Measurements from ENCODE around the gene MRPS9. TPM values are rescaled to one million over a fixed set of nuclear protein-coding genes. Genes with fewer than 3 reads are reported as not detected.
A peak's percentile ranks its signal among the peaks of the same experiment; 100 is the strongest.

Gene MRPS9
- total and polyA plus RNA-seq, 9 of the 15 experiments (the other 6 are each of a cell fraction or from before 2014, with no cell fraction given), result 46.2 to 143 (median 65.6) TPM

DNA sequence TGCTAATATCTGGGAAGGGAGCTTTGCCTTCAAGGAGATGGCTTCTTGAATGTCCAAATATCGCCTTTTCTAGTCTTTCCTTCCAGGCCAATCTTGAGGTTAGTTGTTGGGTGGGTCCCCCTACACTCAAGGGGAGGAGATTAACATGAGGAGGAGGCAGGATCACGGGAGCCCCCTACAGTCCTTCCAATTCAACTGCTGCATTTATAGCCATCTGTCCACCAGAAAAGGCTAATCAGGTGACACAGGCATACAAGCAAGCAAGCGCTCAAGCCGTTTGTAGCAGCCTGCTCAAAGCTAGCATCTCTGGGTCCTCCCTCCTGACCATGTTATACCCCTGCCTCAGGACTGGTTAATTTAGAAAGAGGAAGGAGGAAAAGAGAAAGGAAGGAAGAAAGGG lies 87.6 kb downstream of the MRPS9 start:
- CTCF ChIA-PET (ENCODE audit: low intra/inter-chr PET ratio), result no interaction called here
- no TSS peak for BruUV-seq (replicated peaks)
- FAIRE-seq, result peak; percentile 71
- no peak for TF ChIP-seq PHB2 (IDR thresholded peaks at IDR 0.05; ENCODE audit: low read depth)
- TF ChIP-seq SMC3 (conservative IDR thresholded peaks at IDR 0.05; ENCODE audit: insufficient read depth, low read depth, low read length), result no peak
- peak; percentile 68; the same call in 1 of the 2 replicates for TF ChIP-seq ZNF134 (CRISPR knock-in tag; conservative IDR thresholded peaks at IDR 0.05)
- TF ChIP-seq JUND (IDR thresholded peaks at IDR 0.05; ENCODE audit: borderline replicate concordance, low read depth, low read length), result no peak
- no peak for TF ChIP-seq JUND (tag; IDR thresholded peaks at IDR 0.05; ENCODE audit: borderline replicate concordance, low read depth, low read length)
- TF ChIP-seq TBL1XR1 (IDR thresholded peaks at IDR 0.05; ENCODE audit: low read length in 2 of 2), result no peak
- TF ChIP-seq DNMT1 (IDR thresholded peaks at IDR 0.05), result no peak
- TF ChIP-seq ZBTB1 (CRISPR knock-in tag; IDR thresholded peaks at IDR 0.05; ENCODE audit: borderline replicate concordance, low read depth), result no peak
- no peak for TF ChIP-seq ZNF282 (CRISPR knock-in tag; IDR thresholded peaks at IDR 0.05)
- TF ChIP-seq BHLHE40 (IDR thresholded peaks at IDR 0.05; ENCODE audit: low read length), result peak; percentile 25; the same call in 1 of the 2 replicates
- no peak for TF ChIP-seq ZC3H4 (CRISPR knock-in tag; IDR thresholded peaks at IDR 0.05; ENCODE audit: borderline replicate concordance)
- no peak for TF ChIP-seq TSC22D4 (tag; IDR thresholded peaks at IDR 0.05)
- 0 out of 4 replicates have a peak, but pooled peaks of 1 of the 2 experiments have one; percentile 23 for TF ChIP-seq RAD21 (CRISPR knock-in tag; conservative IDR thresholded peaks at IDR 0.05 in 1 of 2, IDR thresholded peaks at IDR 0.05 in 1 of 2)
- TF ChIP-seq, protein P1, sequence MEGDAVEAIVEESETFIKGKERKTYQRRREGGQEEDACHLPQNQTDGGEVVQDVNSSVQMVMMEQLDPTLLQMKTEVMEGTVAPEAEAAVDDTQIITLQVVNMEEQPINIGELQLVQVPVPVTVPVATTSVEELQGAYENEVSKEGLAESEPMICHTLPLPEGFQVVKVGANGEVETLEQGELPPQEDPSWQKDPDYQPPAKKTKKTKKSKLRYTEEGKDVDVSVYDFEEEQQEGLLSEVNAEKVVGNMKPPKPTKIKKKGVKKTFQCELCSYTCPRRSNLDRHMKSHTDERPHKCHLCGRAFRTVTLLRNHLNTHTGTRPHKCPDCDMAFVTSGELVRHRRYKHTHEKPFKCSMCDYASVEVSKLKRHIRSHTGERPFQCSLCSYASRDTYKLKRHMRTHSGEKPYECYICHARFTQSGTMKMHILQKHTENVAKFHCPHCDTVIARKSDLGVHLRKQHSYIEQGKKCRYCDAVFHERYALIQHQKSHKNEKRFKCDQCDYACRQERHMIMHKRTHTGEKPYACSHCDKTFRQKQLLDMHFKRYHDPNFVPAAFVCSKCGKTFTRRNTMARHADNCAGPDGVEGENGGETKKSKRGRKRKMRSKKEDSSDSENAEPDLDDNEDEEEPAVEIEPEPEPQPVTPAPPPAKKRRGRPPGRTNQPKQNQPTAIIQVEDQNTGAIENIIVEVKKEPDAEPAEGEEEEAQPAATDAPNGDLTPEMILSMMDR (IDR thresholded peaks at IDR 0.05 in 2 of 3, conservative IDR thresholded peaks at IDR 0.05 in 1 of 3; ENCODE audit: insufficient read depth in 2 of 3, low read depth in 1 of 3, low read length in 3 of 3), result peak; percentile 47 to 57 (median 47)
- TF ChIP-seq, protein P2, sequence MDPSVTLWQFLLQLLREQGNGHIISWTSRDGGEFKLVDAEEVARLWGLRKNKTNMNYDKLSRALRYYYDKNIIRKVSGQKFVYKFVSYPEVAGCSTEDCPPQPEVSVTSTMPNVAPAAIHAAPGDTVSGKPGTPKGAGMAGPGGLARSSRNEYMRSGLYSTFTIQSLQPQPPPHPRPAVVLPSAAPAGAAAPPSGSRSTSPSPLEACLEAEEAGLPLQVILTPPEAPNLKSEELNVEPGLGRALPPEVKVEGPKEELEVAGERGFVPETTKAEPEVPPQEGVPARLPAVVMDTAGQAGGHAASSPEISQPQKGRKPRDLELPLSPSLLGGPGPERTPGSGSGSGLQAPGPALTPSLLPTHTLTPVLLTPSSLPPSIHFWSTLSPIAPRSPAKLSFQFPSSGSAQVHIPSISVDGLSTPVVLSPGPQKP (CRISPR knock-in tag; IDR thresholded peaks at IDR 0.05), result no peak
- TF ChIP-seq SMAD2 (IDR thresholded peaks at IDR 0.05; ENCODE audit: low read depth, low read length), result no peak
- TF ChIP-seq POU5F1 (IDR thresholded peaks at IDR 0.05; ENCODE audit: borderline replicate concordance, low read depth, low read length, partially characterized antibody), result no peak
- no peak for TF ChIP-seq FOXP1 (CRISPR knock-in tag; IDR thresholded peaks at IDR 0.05)
- TF ChIP-seq, protein P3, sequence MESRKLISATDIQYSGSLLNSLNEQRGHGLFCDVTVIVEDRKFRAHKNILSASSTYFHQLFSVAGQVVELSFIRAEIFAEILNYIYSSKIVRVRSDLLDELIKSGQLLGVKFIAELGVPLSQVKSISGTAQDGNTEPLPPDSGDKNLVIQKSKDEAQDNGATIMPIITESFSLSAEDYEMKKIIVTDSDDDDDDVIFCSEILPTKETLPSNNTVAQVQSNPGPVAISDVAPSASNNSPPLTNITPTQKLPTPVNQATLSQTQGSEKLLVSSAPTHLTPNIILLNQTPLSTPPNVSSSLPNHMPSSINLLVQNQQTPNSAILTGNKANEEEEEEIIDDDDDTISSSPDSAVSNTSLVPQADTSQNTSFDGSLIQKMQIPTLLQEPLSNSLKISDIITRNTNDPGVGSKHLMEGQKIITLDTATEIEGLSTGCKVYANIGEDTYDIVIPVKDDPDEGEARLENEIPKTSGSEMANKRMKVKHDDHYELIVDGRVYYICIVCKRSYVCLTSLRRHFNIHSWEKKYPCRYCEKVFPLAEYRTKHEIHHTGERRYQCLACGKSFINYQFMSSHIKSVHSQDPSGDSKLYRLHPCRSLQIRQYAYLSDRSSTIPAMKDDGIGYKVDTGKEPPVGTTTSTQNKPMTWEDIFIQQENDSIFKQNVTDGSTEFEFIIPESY (CRISPR knock-in tag; IDR thresholded peaks at IDR 0.05), result no peak

More for the DNA sequence above, 87.6 kb downstream of the MRPS9 start:
- no peaks in the 10 kb centered on the region for H3K79me2 ChIP-seq (ENCODE audit: control insufficient read depth, insufficient read depth, low read length)
- H3K4me1 ChIP-seq (replicated peaks in 1 of 2; ENCODE audit: control insufficient read depth in 2 of 2, insufficient read depth in 2 of 2, low read length in 2 of 2), result no peaks in the 10 kb centered on the region
- H3K9ac ChIP-seq (ENCODE audit: insufficient read depth in 1 of 2, low read depth in 2 of 2, low read length in 2 of 2), result no peak overlapping the region
- intact Hi-C loops (cut with micrococcal nuclease), result no loop called here
- H2AFZ ChIP-seq (ENCODE audit: low read depth, low read length), result no peak overlapping the region
- in situ Hi-C loops (cut with MboI), result no loop called here
- ATAC-seq, result peak; percentile 94
- H3K36me3 ChIP-seq (ENCODE audit: control insufficient read depth, insufficient read depth, low read length), result no peaks in the 10 kb centered on the region
- H3K4me3 ChIP-seq, result no peak overlapping the region
- H3K27ac ChIP-seq (ENCODE audit: extremely low read depth, low read depth, low read length), result no peak overlapping the region
- DNase-seq (ENCODE audit: extremely low read depth in 1 of 4, low spot score in 3 of 4), result peak in 2 of 4 experiments; percentile 53 to 54
- H3K27me3 ChIP-seq (ENCODE audit: control insufficient read depth in 2 of 2, insufficient read depth in 2 of 2, low read length in 2 of 2), result peaks cover 6 to 32% of the 10 kb centered on the region in 2 experiments; a peak in 4 of 5 replicates
- POLR2A ChIA-PET, result interaction anchor here (0.8 kb wide), 1 partner anchor 65 kb away, joined by 3 read pairs; no protein-coding TSS in a partner anchor
- H3K9me1 ChIP-seq (ENCODE audit: control insufficient read depth, insufficient read depth, low read length), result no peaks in the 10 kb centered on the region
- H3K4me2 ChIP-seq (ENCODE audit: insufficient read depth, low read length), result 0 out of 2 replicates have a peak overlapping the region, but pooled peaks have one; percentile 8
- no peaks in the 10 kb centered on the region for H3K9me3 ChIP-seq (replicated peaks; ENCODE audit: control insufficient read depth, insufficient read depth, low read depth, low read length)
- 4% methylated on average over 4 of the region's 4 CpGs for WGBS (ENCODE audit: insufficient coverage, low coverage, missing lambda C conversion rate)
- no peaks in the 10 kb centered on the region for H4K20me1 ChIP-seq (replicated peaks; ENCODE audit: control insufficient read depth, insufficient read depth, low read length)

Data from K562 (cell line).